Naive thymus-derived CD4-positive, alpha-beta T cell (primary cell): ENCODE data around the gene FJX1. TPM values are rescaled to one million over a fixed set of nuclear protein-coding genes. Genes with fewer than 3 reads are reported as not detected.

Source experiments
- ATAC-seq: fragments of 150-1000 bp; cut with Tn5 transposase; 2 replicates; pipeline ENCODE4 v1.10.0; 2021; ENCODE audit warnings: mild to moderate bottlenecking, moderate library complexity
- CTCF ChIA-PET: fragments of 350-600 bp; sonication (Branson Sonifier 250); formaldehyde crosslinking; loops from one replicate; lab custom pipeline; 2021; ENCODE audit warnings: antibody characterized with exemption; lab: Charles Lee
- POLR2A ChIA-PET: fragments of 350-600 bp; sonication (Branson Sonifier 250); formaldehyde crosslinking; loops from one replicate; lab custom pipeline; 2021; ENCODE audit warnings: antibody characterized with exemption, inconsistent platforms; lab: Charles Lee
- DNase-seq, 9 donors: peaks; one replicate each; pipeline versions ENCODE4 v3.0.0 to v3.0.0-alpha.2; 2020 to 2022; ENCODE audit warnings: mixed read lengths in 1 of 9
- H3K27ac ChIP-seq: one replicate; pipeline ENCODE4 v1.7.0; 2013; ENCODE audit warnings: mild to moderate bottlenecking, low read depth, low read length, moderate library complexity
- H3K27me3 ChIP-seq, 2 donors: one replicate each; pipeline ENCODE4 v1.7.0; 2013; ENCODE audit warnings: low read length in 2 of 2, mild to moderate bottlenecking in 2 of 2, moderate library complexity in 2 of 2; ENCODE audit not compliant: control insufficient read depth in 2 of 2, insufficient read depth in 2 of 2
- H3K36me3 ChIP-seq, 3 experiments: 1 replicate in 2 of 3; 2 replicates in 1 of 3; pipeline ENCODE4 v1.7.0; 2013; ENCODE audit warnings: low read length in 3 of 3, mild to moderate bottlenecking in 3 of 3, moderate library complexity in 1 of 3; ENCODE audit not compliant: insufficient read depth in 3 of 3, control insufficient read depth in 2 of 3
- H3K4me1 ChIP-seq, 2 donors: one replicate each; pipeline ENCODE4 v1.7.0; 2013; ENCODE audit warnings: low read length in 2 of 2, mild to moderate bottlenecking in 2 of 2, moderate library complexity in 1 of 2; ENCODE audit not compliant: control insufficient read depth in 2 of 2, insufficient read depth in 2 of 2
- H3K4me3 ChIP-seq: 2 replicates; pipeline ENCODE4 v1.7.0; 2013; ENCODE audit warnings: mild to moderate bottlenecking, low read length
- H3K9me3 ChIP-seq, 3 experiments: 1 replicate in 2 of 3; 2 replicates in 1 of 3; pipeline ENCODE4 v1.7.0; 2013; ENCODE audit warnings: low read length in 3 of 3; ENCODE audit not compliant: control insufficient read depth in 2 of 3
- H3K27ac Mint-ChIP-seq, 9 donors: one replicate each; pipeline ENCODE4 v1.8.0; 2020 to 2022; ENCODE audit warnings: mixed read lengths in 9 of 9, mild to moderate bottlenecking in 8 of 9, moderate library complexity in 5 of 9, inconsistent platforms in 2 of 9
- H3K27me3 Mint-ChIP-seq, 5 donors: one replicate each; pipeline ENCODE4 v1.8.0; 2021 to 2022; ENCODE audit warnings: mixed read lengths in 5 of 5, mild to moderate bottlenecking in 1 of 5
- H3K36me3 Mint-ChIP-seq, 5 donors: one replicate each; pipeline ENCODE4 v1.8.0; 2020 to 2022; ENCODE audit warnings: mixed read lengths in 5 of 5, mild to moderate bottlenecking in 3 of 5, inconsistent platforms in 1 of 5
- H3K4me1 Mint-ChIP-seq, 7 donors: one replicate each; pipeline ENCODE4 v1.8.0; 2020 to 2022; ENCODE audit warnings: mixed read lengths in 7 of 7, mild to moderate bottlenecking in 3 of 7, inconsistent platforms in 1 of 7
- H3K4me3 Mint-ChIP-seq, 10 donors: one replicate each; pipeline ENCODE4 v1.8.0; 2020 to 2022; ENCODE audit warnings: mild to moderate bottlenecking in 10 of 10, mixed read lengths in 10 of 10, moderate library complexity in 6 of 10, inconsistent platforms in 2 of 10
- H3K9me3 Mint-ChIP-seq, 11 donors: one replicate each; pipeline ENCODE4 v1.8.0; 2020 to 2022; ENCODE audit warnings: mixed read lengths in 11 of 11, mild to moderate bottlenecking in 4 of 11, inconsistent platforms in 1 of 11, moderate library complexity in 1 of 11
- intact Hi-C, 2 donors: fragments of 100-400 bp; cut with micrococcal nuclease; formaldehyde crosslinking; loops; one replicate each; pipeline ENCODE4 v1.15.1; 2023
- polyA plus RNA-seq, 2 donors: library from polyadenylated mRNA; unstranded; fragments of 300-500 nt; fragmentation: Illumina TruSeq; gene quantifications; one replicate each; pipeline ENCODE4 v1.2.3, GENCODE V29; 2021
- total RNA-seq, 6 experiments: library from RNA in 5 of 6; stranded (reverse) in 5 of 6; gene quantifications; 1 replicate in 5 of 6; 2 replicates in 1 of 6; pipeline ENCODE4 v1.2.3 and lab custom pipeline; 2021 to 2026

The FJX1 gene
- total and polyA plus RNA-seq, 7 experiments from 2014 or later, result 0.15 TPM; not detected in 6

GRCh38 chr11:35624781-35625180 is 6.5 kb downstream of the FJX1 start:
- H3K27ac Mint-ChIP-seq, result no peak overlapping the region
- ChIA-PET POLR2A (no interaction called here), CTCF (no interaction called here)
- H3K4me3 Mint-ChIP-seq, result no peak overlapping the region
- no peaks in the 10 kb centered on the region for H3K9me3 ChIP-seq
- no peaks in the 10 kb centered on the region for H3K36me3 Mint-ChIP-seq
- H3K4me1 Mint-ChIP-seq, result peaks cover 0 to 8% (median 4%) of the 10 kb centered on the region in 7 donors
- ATAC-seq, result no peak
- H3K4me1 ChIP-seq, result peaks cover 0 to 4% of the 10 kb centered on the region in 2 donors
- intact Hi-C loops, result no loop called here
- peaks cover 0 to 3% (median 0%) of the 10 kb centered on the region in 11 donors for H3K9me3 Mint-ChIP-seq
- H3K4me3 ChIP-seq, result no peak overlapping the region
- DNase-seq, result no peak
- H3K27me3 Mint-ChIP-seq, result peaks cover 71 to 87% (median 85%) of the 10 kb centered on the region in 5 donors
- H3K36me3 ChIP-seq, result no peaks in the 10 kb centered on the region
- H3K27ac ChIP-seq, result no peak overlapping the region
- H3K27me3 ChIP-seq, result peaks cover 0 to 10% of the 10 kb centered on the region in 2 donors

DNA sequence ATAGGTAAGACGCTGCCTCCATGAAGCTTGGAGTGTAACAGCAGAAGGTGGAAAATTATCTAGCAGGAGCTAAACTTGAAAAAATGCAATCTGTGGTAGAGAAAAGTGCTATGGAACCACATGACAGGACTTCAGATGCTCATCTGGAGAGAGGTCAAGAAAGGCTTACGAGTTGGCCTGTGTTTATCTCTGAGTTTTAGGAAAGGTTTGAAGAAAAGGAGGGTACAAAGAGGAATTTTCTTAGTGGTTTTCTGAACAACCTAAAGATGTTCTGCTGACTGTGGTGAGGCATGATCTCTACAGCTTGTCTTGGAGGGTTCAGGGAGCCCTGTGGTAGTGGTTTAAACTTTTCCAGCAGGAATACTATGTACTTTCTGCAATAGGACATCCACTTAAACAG is 8.2 kb downstream of the FJX1 start:
- Histone ChIP-seq H3K27me3 (peaks cover 0 to 4% of the 10 kb centered on the region in 2 donors), H3K4me3 (no peak overlapping the region), H3K36me3 (no peaks in the 10 kb centered on the region), H3K9me3 (no peaks in the 10 kb centered on the region), H3K4me1 (no peaks in the 10 kb centered on the region), H3K27ac (no peak overlapping the region)
- no peak overlapping the region for H3K4me3 Mint-ChIP-seq
- ATAC-seq, result no peak
- no peaks in the 10 kb centered on the region for H3K36me3 Mint-ChIP-seq
- no peaks in the 10 kb centered on the region for H3K4me1 Mint-ChIP-seq
- peaks cover 0 to 3% (median 0%) of the 10 kb centered on the region in 11 donors for H3K9me3 Mint-ChIP-seq
- H3K27me3 Mint-ChIP-seq, result peaks cover 65 to 85% (median 77%) of the 10 kb centered on the region in 5 donors
- intact Hi-C loops, result no loop called here
- CTCF ChIA-PET, result interaction anchor here (0.5 kb wide), 1 partner anchor 9 kb away, joined by 3 read pairs; no protein-coding TSS in a partner anchor
- no peak overlapping the region for H3K27ac Mint-ChIP-seq
- no peak for DNase-seq
- POLR2A ChIA-PET, result no interaction called here

DNA sequence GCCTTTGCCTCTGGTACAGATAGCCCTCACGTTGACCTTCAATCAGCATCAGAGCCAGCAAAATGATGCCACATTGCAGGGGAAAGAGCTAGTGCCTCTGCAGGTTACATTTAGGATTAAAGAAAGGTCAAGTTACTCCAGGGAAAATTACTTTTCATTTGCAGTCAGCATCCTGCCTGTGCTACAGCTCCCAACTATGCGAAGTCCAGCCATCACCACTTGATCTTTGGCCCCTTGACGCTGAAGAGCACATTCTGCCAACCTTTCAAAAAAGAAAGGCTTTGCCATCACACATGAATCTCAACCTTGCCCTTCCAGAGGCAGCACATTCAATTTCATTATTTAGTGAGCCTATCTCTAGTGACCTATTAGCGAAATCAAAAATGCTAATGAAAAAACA is 11.3 kb downstream of the FJX1 start:
- Histone ChIP-seq H3K4me3 (no peak overlapping the region), H3K9me3 (no peaks in the 10 kb centered on the region), H3K36me3 (no peaks in the 10 kb centered on the region), H3K27ac (no peak overlapping the region), H3K4me1 (no peaks in the 10 kb centered on the region), H3K27me3 (peaks cover 0 to 4% of the 10 kb centered on the region in 2 donors)
- ATAC-seq, result no peak
- no peak overlapping the region for H3K4me3 Mint-ChIP-seq
- intact Hi-C loops, result no loop called here
- H3K36me3 Mint-ChIP-seq, result no peaks in the 10 kb centered on the region
- ChIA-PET POLR2A (no interaction called here), CTCF (no interaction called here)
- peaks cover 43 to 73% (median 67%) of the 10 kb centered on the region in 5 donors for H3K27me3 Mint-ChIP-seq
- peaks cover 0 to 3% (median 0%) of the 10 kb centered on the region in 11 donors for H3K9me3 Mint-ChIP-seq
- no peak for DNase-seq
- peaks cover 0 to 1% (median 0%) of the 10 kb centered on the region in 7 donors for H3K4me1 Mint-ChIP-seq
- no peak overlapping the region for H3K27ac Mint-ChIP-seq

GRCh38 chr11:35629914-35630313 is 11.7 kb downstream of the FJX1 start:
- peaks cover 43 to 73% (median 66%) of the 10 kb centered on the region in 5 donors for H3K27me3 Mint-ChIP-seq
- H3K36me3 Mint-ChIP-seq, result no peaks in the 10 kb centered on the region
- H3K27ac Mint-ChIP-seq, result no peak overlapping the region
- ATAC-seq, result no peak
- H3K4me3 Mint-ChIP-seq, result no peak overlapping the region
- Histone ChIP-seq H3K36me3 (no peaks in the 10 kb centered on the region), H3K27ac (no peak overlapping the region), H3K4me3 (no peak overlapping the region), H3K4me1 (no peaks in the 10 kb centered on the region), H3K27me3 (peaks cover 0 to 4% of the 10 kb centered on the region in 2 donors), H3K9me3 (no peaks in the 10 kb centered on the region)
- intact Hi-C loops, result no loop called here
- POLR2A ChIA-PET, result no interaction called here
- DNase-seq, result no peak
- CTCF ChIA-PET, result no interaction called here
- H3K4me1 Mint-ChIP-seq, result peaks cover 0 to 1% (median 0%) of the 10 kb centered on the region in 7 donors
- peaks cover 0 to 3% (median 0%) of the 10 kb centered on the region in 11 donors for H3K9me3 Mint-ChIP-seq

- intact Hi-C loops, result no loop called here
- CTCF ChIA-PET, result no interaction called here
Measured at GRCh38 chr11:35631891-35632290, 13.6 kb downstream of the FJX1 start.

DNA sequence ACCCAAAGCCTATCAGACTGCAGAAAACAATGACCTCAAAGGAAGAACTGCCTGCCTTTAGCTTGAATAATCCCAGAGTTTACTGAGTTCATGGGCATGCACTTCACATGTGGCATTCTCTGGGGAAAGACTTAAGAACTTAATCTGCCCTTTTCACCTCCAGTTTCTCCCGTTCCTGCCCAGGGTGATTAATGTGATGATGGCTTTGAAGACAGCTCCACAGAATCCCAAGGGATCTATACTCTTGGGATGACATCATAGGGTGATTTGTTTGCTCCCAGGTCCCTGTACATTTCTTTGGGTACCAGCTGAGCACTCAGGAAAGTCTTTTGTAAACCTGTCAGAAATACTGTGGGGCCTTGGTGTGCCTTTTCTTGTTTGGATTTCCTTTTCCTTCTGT is 14.0 kb downstream of the FJX1 start:
- peaks cover 0 to 1% (median 0%) of the 10 kb centered on the region in 7 donors for H3K4me1 Mint-ChIP-seq
- peaks cover 0 to 3% (median 0%) of the 10 kb centered on the region in 11 donors for H3K9me3 Mint-ChIP-seq
- no peaks in the 10 kb centered on the region for H3K36me3 ChIP-seq
- no peaks in the 10 kb centered on the region for H3K36me3 Mint-ChIP-seq
- H3K9me3 ChIP-seq, result no peaks in the 10 kb centered on the region
- DNase-seq, result no peak
- peaks cover 0 to 4% of the 10 kb centered on the region in 2 donors for H3K27me3 ChIP-seq
- H3K27ac Mint-ChIP-seq, result no peak overlapping the region
- POLR2A ChIA-PET, result no interaction called here
- intact Hi-C loops, result no loop called here
- peaks cover 45 to 67% (median 55%) of the 10 kb centered on the region in 5 donors for H3K27me3 Mint-ChIP-seq
- no peak overlapping the region for H3K27ac ChIP-seq
- CTCF ChIA-PET, result no interaction called here
- no peak overlapping the region for H3K4me3 ChIP-seq
- H3K4me1 ChIP-seq, result no peaks in the 10 kb centered on the region
- no peak for ATAC-seq
- H3K4me3 Mint-ChIP-seq, result no peak overlapping the region

More at GRCh38 chr11:35631891-35632290, 13.6 kb downstream of the FJX1 start:
- POLR2A ChIA-PET, result no interaction called here
- Mint-ChIP-seq H3K9me3 (peaks cover 0 to 3% (median 0%) of the 10 kb centered on the region in 11 donors), H3K27ac (no peak overlapping the region), H3K4me1 (peaks cover 0 to 1% (median 0%) of the 10 kb centered on the region in 7 donors), H3K27me3 (peaks cover 43 to 70% (median 58%) of the 10 kb centered on the region in 5 donors), H3K4me3 (no peak overlapping the region), H3K36me3 (no peaks in the 10 kb centered on the region)
- H3K36me3 ChIP-seq, result no peaks in the 10 kb centered on the region
- H3K9me3 ChIP-seq, result no peaks in the 10 kb centered on the region
- H3K27me3 ChIP-seq, result peaks cover 0 to 4% of the 10 kb centered on the region in 2 donors
- H3K4me1 ChIP-seq, result no peaks in the 10 kb centered on the region
- H3K4me3 ChIP-seq, result no peak overlapping the region
- no peak for DNase-seq
- H3K27ac ChIP-seq, result no peak overlapping the region
- ATAC-seq, result no peak

GRCh38 chr11:35633827-35634423 is 15.7 kb downstream of the FJX1 start:
- H3K27me3 ChIP-seq, result no peaks in the 10 kb centered on the region
- H3K36me3 ChIP-seq, result no peaks in the 10 kb centered on the region
- POLR2A ChIA-PET, result no interaction called here
- H3K27ac Mint-ChIP-seq, result no peak overlapping the region
- H3K4me3 ChIP-seq, result no peak overlapping the region
- no peak overlapping the region for H3K4me3 Mint-ChIP-seq
- no peaks in the 10 kb centered on the region for H3K36me3 Mint-ChIP-seq
- no peak for ATAC-seq
- H3K4me1 Mint-ChIP-seq, result peaks cover 0 to 1% (median 0%) of the 10 kb centered on the region in 7 donors
- intact Hi-C loops, result no loop called here
- no peak overlapping the region for H3K27ac ChIP-seq
- CTCF ChIA-PET, result no interaction called here
- H3K9me3 Mint-ChIP-seq, result no peaks in the 10 kb centered on the region
- DNase-seq, result no peak
- peaks cover 41 to 61% (median 50%) of the 10 kb centered on the region in 5 donors for H3K27me3 Mint-ChIP-seq
- H3K9me3 ChIP-seq, result no peaks in the 10 kb centered on the region
- no peaks in the 10 kb centered on the region for H3K4me1 ChIP-seq
